HepG2 (cell line): ENCODE results near the gene NSUN5. TPM values are rescaled to one million over a fixed set of nuclear protein-coding genes. Genes with fewer than 3 reads are reported as not detected.

ENCODE experiments used
- ATAC-seq: fragments of 200-7000 bp; cut with Tn5 transposase; 3 replicates; pipeline ENCODE4 v1.9.1; 2020; ENCODE audit warnings: mild to moderate bottlenecking, moderate library complexity
- BruUV-seq: library from RNA; stranded (reverse); fragments of 400-500 nt; replicated peaks from 2 replicates; lab custom pipeline; 2021; lab: Mats Ljungman, UMichigan
- CTCF ChIA-PET: fragments of 300-600 bp; formaldehyde crosslinking; extraction: SDS; loops from one replicate; lab custom pipeline; 2021; ENCODE audit warnings: low total read pairs, inconsistent platforms, low intra/inter-chr PET ratio; lab: Yijun Ruan, JAX
- POLR2A ChIA-PET: fragments of 350-600 bp; sonication (Branson Sonifier 250); formaldehyde crosslinking; loops from one replicate; lab custom pipeline; 2020; ENCODE audit warnings: antibody characterized with exemption, inconsistent platforms; lab: Yijun Ruan, JAX
- DNase-seq: peaks from one replicate; pipeline ENCODE4 v3.0.0-alpha.2; 2015; ENCODE audit warnings: low spot score
- FAIRE-seq: peaks from 3 replicates; lab custom pipeline; 2011; peaks lifted over from hg19 to GRCh38; lab: Jason Lieb, UNC
- H2AFZ ChIP-seq: one replicate; pipeline ENCODE4 v1.6.1; 2011; ENCODE audit warnings: low read length, inconsistent platforms
- H3K27ac ChIP-seq: fragments of 300-600 bp; 3 replicates; pipeline ENCODE4 v1.8.0; 2011; ENCODE audit warnings: mixed run types, mild to moderate bottlenecking, mixed read lengths, low read length, inconsistent platforms; ENCODE audit not compliant: insufficient read depth; ENCODE audit errors: extremely low read length
- H3K27me3 ChIP-seq, 2 experiments: fragments of 200-600 bp in 1 of 2; 2 replicates in 1 of 2; 3 replicates in 1 of 2; pipeline versions ENCODE4 v1.6.0 to v1.8.0; 2011; ENCODE audit warnings: low read length in 2 of 2, mild to moderate bottlenecking in 2 of 2, moderate library complexity in 2 of 2, inconsistent platforms in 1 of 2; ENCODE audit not compliant: insufficient read depth in 2 of 2, control insufficient read depth in 1 of 2
- H3K36me3 ChIP-seq, 2 experiments: fragments of 200-600 bp in 1 of 2; replicated peaks in 1 of 2; 2 replicates in 1 of 2; 3 replicates in 1 of 2; pipeline versions ENCODE4 v1.5.1 to v1.8.0; 2011; ENCODE audit warnings: low read length in 2 of 2, inconsistent platforms in 1 of 2; ENCODE audit not compliant: insufficient read depth in 2 of 2, control insufficient read depth in 1 of 2
- H3K4me1 ChIP-seq: 2 replicates; pipeline ENCODE4 v1.5.1; 2012; ENCODE audit warnings: low read length, inconsistent platforms; ENCODE audit not compliant: insufficient read depth
- H3K4me2 ChIP-seq: 2 replicates; pipeline ENCODE4 v1.6.0; 2011; ENCODE audit warnings: low read depth, low read length, inconsistent platforms
- H3K4me3 ChIP-seq, 3 experiments: fragments of 200-600 bp in 1 of 3; sonication (generic), shearing (Covaris generic) in 1 of 3; replicated peaks in 1 of 3; 2 replicates each; pipeline ENCODE4 v1.5.1; 2011 to 2016; ENCODE audit warnings: low read length in 3 of 3, inconsistent platforms in 2 of 3, low read depth in 2 of 3, mild to moderate bottlenecking in 2 of 3, control low read depth in 1 of 3, mixed read lengths in 1 of 3; ENCODE audit not compliant: insufficient read depth in 1 of 3
- H3K79me2 ChIP-seq: one replicate; pipeline ENCODE4 v1.6.1; 2011; ENCODE audit warnings: low read length, inconsistent platforms; ENCODE audit not compliant: insufficient read depth
- H3K9ac ChIP-seq: 2 replicates; pipeline ENCODE4 v1.6.0; 2011; ENCODE audit warnings: mild to moderate bottlenecking, low read depth, low read length, inconsistent platforms; ENCODE audit not compliant: insufficient read depth
- H3K9me3 ChIP-seq: 2 replicates; pipeline ENCODE4 v1.5.1; 2012; ENCODE audit warnings: mild to moderate bottlenecking, low read length
- H4K20me1 ChIP-seq: 2 replicates; pipeline ENCODE4 v1.6.0; 2011; ENCODE audit warnings: inconsistent platforms, mild to moderate bottlenecking, low read length, moderate library complexity; ENCODE audit not compliant: insufficient read depth
- LCORL ChIP-seq, 2 experiments: fragments of 450-650 bp in 1 of 2; sonication (generic) in 1 of 2; formaldehyde crosslinking in 1 of 2; IDR thresholded peaks; 2 replicates each; pipeline versions ENCODE4 v1.5.0 to v1.6.1; 2017 to 2020; ENCODE audit warnings: antibody characterized with exemption in 1 of 2, missing genetic modification reagents in 1 of 2
- NFIB ChIP-seq: sonication (generic); formaldehyde crosslinking; IDR thresholded peaks from 2 replicates; pipeline ENCODE4 v1.9.0; 2021; ENCODE audit warnings: missing genetic modification reagents, mild to moderate bottlenecking, borderline replicate concordance
- RELA ChIP-seq: sonication (generic); formaldehyde crosslinking; IDR thresholded peaks from 2 replicates; pipeline ENCODE4 v1.4.0; 2020; ENCODE audit warnings: missing genetic modification reagents
- SNAI1 ChIP-seq: sonication (generic); formaldehyde crosslinking; IDR thresholded peaks from 2 replicates; pipeline ENCODE4 v1.5.0; 2020; ENCODE audit warnings: mild to moderate bottlenecking, missing genetic modification reagents, borderline replicate concordance
- TRIM24 ChIP-seq: sonication (generic); formaldehyde crosslinking; IDR thresholded peaks from 2 replicates; pipeline ENCODE4 v1.8.0; 2022; ENCODE audit warnings: mild to moderate bottlenecking, missing genetic modification reagents
- ZNF12 ChIP-seq: sonication (generic); formaldehyde crosslinking; IDR thresholded peaks from 2 replicates; pipeline ENCODE4 v1.5.0; 2020; ENCODE audit warnings: missing genetic modification reagents
- ZNF670 ChIP-seq: sonication (generic); formaldehyde crosslinking; IDR thresholded peaks from 2 replicates; pipeline ENCODE4 v1.8.0; 2022; ENCODE audit warnings: mild to moderate bottlenecking, missing genetic modification reagents, borderline replicate concordance
- ZNF724P ChIP-seq: sonication (generic); formaldehyde crosslinking; IDR thresholded peaks from 2 replicates; pipeline ENCODE4 v1.8.0; 2022; ENCODE audit warnings: missing genetic modification reagents, borderline replicate concordance
- WGBS: methylation state at CpG from one replicate; pipeline ENCODE4 v1.1.6; 2017; ENCODE audit warnings: low lambda C conversion rate; 5-methylcytosine and 5-hydroxymethylcytosine counted together
- in situ Hi-C: cut with HindIII; loops from 2 replicates; pipeline ENCODE4 v1.10.0; 2017; ENCODE audit warnings: low pct_unique_long_range_greater_than_20kb; ENCODE audit not compliant: extremely low pct_ligation_motif_present
- intact Hi-C: fragments of 100-400 bp; cut with micrococcal nuclease; formaldehyde crosslinking; loops from one replicate; pipeline ENCODE4 v1.10.0; 2022; ENCODE audit not compliant: unreplicated experiment
- polyA plus RNA-seq, 8 experiments: library from polyadenylated mRNA; depleted of rRNA in 3 of 8; stranded (reverse) in 7 of 8; unstranded in 1 of 8; fragments of >200 nt; fragmentation: Illumina TruSeq in 4 of 8; extraction: Trizol in 4 of 8; gene quantifications; 2 replicates each; pipeline versions ENCODE4 v1.2.1 to v1.2.3, GENCODE V29; 2011 to 2016; ENCODE audit warnings: low read depth in 4 of 8, missing spikeins in 1 of 8, mixed read lengths in 1 of 8; ENCODE audit not compliant: insufficient read depth in 1 of 8
- total RNA-seq, 5 experiments: library from RNA; depleted of rRNA; stranded (reverse); fragments of >200 nt; fragmentation: Illumina TruSeq; extraction: Trizol; gene quantifications; 2 replicates each; pipeline ENCODE4 v1.2.3, GENCODE V29; 2016; ENCODE audit warnings: low read depth in 1 of 5
- TF ChIP-seq, protein P1 (sequence below): sonication (generic); formaldehyde crosslinking; IDR thresholded peaks from 2 replicates; pipeline ENCODE4 v1.5.1; 2020; ENCODE audit warnings: mild to moderate bottlenecking, missing genetic modification reagents, moderate library complexity
- TF ChIP-seq, protein P2 (sequence below): IDR thresholded peaks from 2 replicates; pipeline ENCODE4 v1.6.1; 2012; ENCODE audit warnings: inconsistent platforms
- TF ChIP-seq, protein P3 (sequence below): sonication (generic); formaldehyde crosslinking; IDR thresholded peaks from 2 replicates; pipeline ENCODE4 v1.4.0; 2020; ENCODE audit warnings: missing genetic modification reagents
- TF ChIP-seq, protein P4 (sequence below): sonication (generic); formaldehyde crosslinking; IDR thresholded peaks from 2 replicates; pipeline ENCODE4 v1.5.0; 2020; ENCODE audit warnings: missing genetic modification reagents
- TF ChIP-seq, protein P5 (sequence below): IDR thresholded peaks from 2 replicates; pipeline ENCODE4 v1.6.1; 2016; ENCODE audit warnings: low read depth, borderline replicate concordance

Gene NSUN5
- total and polyA plus RNA-seq, 2 of the 13 experiments (the other 11 are each of a cell fraction or from before 2014, with no cell fraction given) = 19.9 to 35.8 TPM

DNA sequence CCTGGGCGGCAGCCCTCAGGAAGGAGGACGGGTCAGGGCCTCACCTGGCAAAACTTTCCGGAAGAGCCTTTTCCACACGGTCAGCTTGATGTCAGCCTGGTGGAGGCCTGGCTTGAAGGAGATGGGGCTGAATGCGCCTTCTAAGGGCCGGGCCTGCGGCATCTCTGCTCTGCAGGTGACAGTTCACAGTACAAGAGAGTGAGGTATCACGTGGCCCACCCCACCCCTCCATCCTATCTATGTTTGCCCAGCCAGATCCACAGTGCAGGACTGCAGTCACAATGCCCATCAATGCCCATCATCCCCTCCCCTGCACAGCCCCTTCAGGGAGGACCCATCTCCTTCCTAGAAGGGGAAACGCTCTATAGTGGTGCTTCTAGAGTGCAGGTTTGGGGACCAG lies 7.9 kb upstream of the NSUN5 start:
- DNase-seq (no peak), ATAC-seq (no peak), FAIRE-seq (no peak)
- no peak for TF ChIP-seq ZNF12 (CRISPR knock-in tag)
- no peaks in the 10 kb centered on the region for H3K27me3 ChIP-seq
- H3K4me1 ChIP-seq = no peaks in the 10 kb centered on the region
- no peak overlapping the region for H3K4me3 ChIP-seq
- no peak overlapping the region for H3K9ac ChIP-seq
- H4K20me1 ChIP-seq = no peaks in the 10 kb centered on the region
- BruUV-seq = no TSS peak
- intact Hi-C loops = no loop called here
- ChIA-PET CTCF (no interaction called here), POLR2A (interaction anchor here (0.7 kb wide), 1 partner anchor 93 kb away, joined by 4 read pairs; no protein-coding TSS in a partner anchor)
- no peak overlapping the region for H3K27ac ChIP-seq
- H3K36me3 ChIP-seq = no peaks in the 10 kb centered on the region
- in situ Hi-C loops = no loop called here
- H3K4me2 ChIP-seq = no peak overlapping the region
- 78% methylated on average over 4 of the region's 9 CpGs for WGBS
- H3K9me3 ChIP-seq = no peaks in the 10 kb centered on the region
- no peak overlapping the region for H2AFZ ChIP-seq
- no peaks in the 10 kb centered on the region for H3K79me2 ChIP-seq

DNA sequence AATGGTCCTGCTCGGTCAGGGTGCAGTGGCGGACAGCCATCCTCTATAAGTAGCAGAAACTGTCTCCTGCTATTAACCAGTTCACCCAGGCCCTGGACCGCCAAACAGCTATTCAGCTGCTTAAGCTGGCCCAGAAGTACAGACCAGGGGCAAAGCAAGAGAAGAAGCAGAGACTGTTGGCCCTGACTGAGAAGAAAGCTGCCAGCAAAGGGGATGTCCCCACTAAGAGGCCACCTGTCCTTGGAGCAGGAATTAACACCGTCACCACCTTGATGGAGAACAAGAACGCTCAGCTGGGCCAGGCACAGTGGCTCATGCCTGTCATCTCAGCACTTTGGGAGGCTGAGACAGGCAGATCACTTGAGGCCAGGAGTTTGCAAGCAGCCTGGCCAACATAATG lies 5.6 kb upstream of the NSUN5 start:
- CTCF ChIA-PET = no interaction called here
- DNase-seq = no peak
- H3K79me2 ChIP-seq = no peaks in the 10 kb centered on the region
- H3K4me3 ChIP-seq = no peak overlapping the region
- H4K20me1 ChIP-seq = no peaks in the 10 kb centered on the region
- no peak for FAIRE-seq
- no peak overlapping the region for H2AFZ ChIP-seq
- H3K27ac ChIP-seq = no peak overlapping the region
- in situ Hi-C loops = no loop called here
- H3K9me3 ChIP-seq = no peaks in the 10 kb centered on the region
- no peak overlapping the region for H3K4me2 ChIP-seq
- TF ChIP-seq ZNF724P (CRISPR knock-in tag) (no peak), RELA (CRISPR knock-in tag) (no peak), TRIM24 (CRISPR knock-in tag) (no peak), LCORL (IDR thresholded peaks at IDR 0.05) (no peak), LCORL (CRISPR knock-in tag; IDR thresholded peaks at IDR 0.05) (no peak), ZNF670 (CRISPR knock-in tag) (no peak), NFIB (no peak), SNAI1 (CRISPR knock-in tag) (no peak)
- TF ChIP-seq, protein P1, sequence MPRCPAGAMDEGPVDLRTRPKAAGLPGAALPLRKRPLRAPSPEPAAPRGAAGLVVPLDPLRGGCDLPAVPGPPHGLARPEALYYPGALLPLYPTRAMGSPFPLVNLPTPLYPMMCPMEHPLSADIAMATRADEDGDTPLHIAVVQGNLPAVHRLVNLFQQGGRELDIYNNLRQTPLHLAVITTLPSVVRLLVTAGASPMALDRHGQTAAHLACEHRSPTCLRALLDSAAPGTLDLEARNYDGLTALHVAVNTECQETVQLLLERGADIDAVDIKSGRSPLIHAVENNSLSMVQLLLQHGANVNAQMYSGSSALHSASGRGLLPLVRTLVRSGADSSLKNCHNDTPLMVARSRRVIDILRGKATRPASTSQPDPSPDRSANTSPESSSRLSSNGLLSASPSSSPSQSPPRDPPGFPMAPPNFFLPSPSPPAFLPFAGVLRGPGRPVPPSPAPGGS (CRISPR knock-in tag) = no peak
- TF ChIP-seq, protein P2, sequence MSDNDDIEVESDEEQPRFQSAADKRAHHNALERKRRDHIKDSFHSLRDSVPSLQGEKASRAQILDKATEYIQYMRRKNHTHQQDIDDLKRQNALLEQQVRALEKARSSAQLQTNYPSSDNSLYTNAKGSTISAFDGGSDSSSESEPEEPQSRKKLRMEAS = no peak
- TF ChIP-seq, protein P3, sequence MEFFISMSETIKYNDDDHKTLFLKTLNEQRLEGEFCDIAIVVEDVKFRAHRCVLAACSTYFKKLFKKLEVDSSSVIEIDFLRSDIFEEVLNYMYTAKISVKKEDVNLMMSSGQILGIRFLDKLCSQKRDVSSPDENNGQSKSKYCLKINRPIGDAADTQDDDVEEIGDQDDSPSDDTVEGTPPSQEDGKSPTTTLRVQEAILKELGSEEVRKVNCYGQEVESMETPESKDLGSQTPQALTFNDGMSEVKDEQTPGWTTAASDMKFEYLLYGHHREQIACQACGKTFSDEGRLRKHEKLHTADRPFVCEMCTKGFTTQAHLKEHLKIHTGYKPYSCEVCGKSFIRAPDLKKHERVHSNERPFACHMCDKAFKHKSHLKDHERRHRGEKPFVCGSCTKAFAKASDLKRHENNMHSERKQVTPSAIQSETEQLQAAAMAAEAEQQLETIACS (CRISPR knock-in tag) = no peak
- TF ChIP-seq, protein P4, sequence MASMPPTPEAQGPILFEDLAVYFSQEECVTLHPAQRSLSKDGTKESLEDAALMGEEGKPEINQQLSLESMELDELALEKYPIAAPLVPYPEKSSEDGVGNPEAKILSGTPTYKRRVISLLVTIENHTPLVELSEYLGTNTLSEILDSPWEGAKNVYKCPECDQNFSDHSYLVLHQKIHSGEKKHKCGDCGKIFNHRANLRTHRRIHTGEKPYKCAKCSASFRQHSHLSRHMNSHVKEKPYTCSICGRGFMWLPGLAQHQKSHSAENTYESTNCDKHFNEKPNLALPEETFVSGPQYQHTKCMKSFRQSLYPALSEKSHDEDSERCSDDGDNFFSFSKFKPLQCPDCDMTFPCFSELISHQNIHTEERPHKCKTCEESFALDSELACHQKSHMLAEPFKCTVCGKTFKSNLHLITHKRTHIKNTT (CRISPR knock-in tag) = no peak
- TF ChIP-seq, protein P5, sequence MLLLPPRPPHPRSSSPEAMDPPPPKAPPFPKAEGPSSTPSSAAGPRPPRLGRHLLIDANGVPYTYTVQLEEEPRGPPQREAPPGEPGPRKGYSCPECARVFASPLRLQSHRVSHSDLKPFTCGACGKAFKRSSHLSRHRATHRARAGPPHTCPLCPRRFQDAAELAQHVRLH (CRISPR knock-in tag) = no peak
- TF ChIP-seq, all 625 proteins: peak for 0
- no peak for ATAC-seq
- Histone ChIP-seq H3K36me3 (no peaks in the 10 kb centered on the region), H3K4me1 (peaks cover 3% of the 10 kb centered on the region), H3K9ac (no peak overlapping the region), H3K27me3 (no peaks in the 10 kb centered on the region)
- BruUV-seq = no TSS peak
- POLR2A ChIA-PET = no interaction called here
- 92% methylated on average over 5 of the region's 5 CpGs for WGBS
- intact Hi-C loops = no loop called here
